Lung (tissue), 12 donors: Measurements from ENCODE around the gene FAM161B. TPM values are rescaled to one million over a fixed set of nuclear protein-coding genes. Genes with fewer than 3 reads are reported as not detected.
A peak's percentile ranks its signal among the peaks of the same experiment; 100 is the strongest.

ENCODE experiments used
- ATAC-seq: fragments of 200-7000 bp; cut with Tn5 transposase; one replicate; pipeline ENCODE4 v1.9.1; 2020; ENCODE audit warnings: moderate number of reproducible peaks; ENCODE audit not compliant: insufficient read depth, low FRiP score
- DNase-seq, 3 donors: peaks; one replicate each; pipeline ENCODE4 v3.0.0-alpha.2; 2013 to 2017
- H3K27ac ChIP-seq, 2 donors: one replicate each; pipeline ENCODE4 v1.5.1; 2013; ENCODE audit warnings: mild to moderate bottlenecking in 2 of 2, moderate library complexity in 2 of 2, control low read depth in 1 of 2, inconsistent platforms in 1 of 2, low read depth in 1 of 2, low read length in 1 of 2
- H3K27me3 ChIP-seq, 3 donors: one replicate each; pipeline ENCODE4 v1.5.1; 2013; ENCODE audit warnings: low read length in 2 of 3; ENCODE audit not compliant: control insufficient read depth in 3 of 3, insufficient read depth in 3 of 3
- H3K36me3 ChIP-seq, 4 donors: one replicate each; pipeline ENCODE4 v1.5.1; 2013; ENCODE audit warnings: low read length in 4 of 4, mild to moderate bottlenecking in 1 of 4, moderate library complexity in 1 of 4; ENCODE audit not compliant: control insufficient read depth in 4 of 4, insufficient read depth in 4 of 4
- H3K4me1 ChIP-seq, 5 donors: one replicate each; pipeline ENCODE4 v1.5.1; 2013; ENCODE audit warnings: low read length in 5 of 5, mild to moderate bottlenecking in 2 of 5, moderate library complexity in 1 of 5; ENCODE audit not compliant: control insufficient read depth in 5 of 5, insufficient read depth in 5 of 5
- H3K4me3 ChIP-seq: one replicate; pipeline ENCODE4 v1.5.1; 2013; ENCODE audit warnings: mild to moderate bottlenecking, control low read depth, moderate library complexity
- H3K9ac ChIP-seq, 2 donors: one replicate each; pipeline ENCODE4 v1.5.1; 2013; ENCODE audit warnings: low read length in 2 of 2, control low read depth in 1 of 2; ENCODE audit not compliant: insufficient read depth in 1 of 2
- H3K9me3 ChIP-seq, 4 donors: one replicate each; pipeline ENCODE4 v1.5.1; 2013; ENCODE audit warnings: low read length in 3 of 4, mild to moderate bottlenecking in 1 of 4, moderate library complexity in 1 of 4; ENCODE audit not compliant: control insufficient read depth in 4 of 4, insufficient read depth in 3 of 4
- CTCF ChIP-seq: IDR thresholded peaks from 2 replicates; pipeline ENCODE4 v1.5.1; 2012; ENCODE audit warnings: mild to moderate bottlenecking; ENCODE audit errors: control extremely low read depth, extremely low read depth
- WGBS, 2 donors: extraction: QIAGEN DNeasy Blood & Tissue Kit; methylation state at CpG; one replicate each; pipeline ENCODE4 v1.1.7; 2013; 5-methylcytosine and 5-hydroxymethylcytosine counted together
- polyA plus RNA-seq, 2 donors: library from polyadenylated mRNA; stranded (reverse); fragments of 200-250 nt; gene quantifications; one replicate each; pipeline ENCODE4 v1.2.1, GENCODE V29; 2013
- total RNA-seq, 2 donors: library from RNA; depleted of rRNA in 1 of 2; stranded (reverse); fragments of >200 nt in 1 of 2; gene quantifications; one replicate each; pipeline ENCODE4 v1.2.1, GENCODE V29; 2014 to 2021
- donor health status: control.
- donor health status: control.
- donor health status: Bipolar disorder and iron deficiency.
- donor health status: healthy.
- donor health status: DM: yes; HTN: yes; CAD: no.

FAM161B gene
- total and polyA plus RNA-seq, 4 donors: 1.9 to 9.7 (median 3.4) TPM

- no peak for ATAC-seq
- DNase-seq: no peak
- TF ChIP-seq CTCF: no peak
- H3K9ac ChIP-seq: peak overlapping the region in 1 of 2 donors; percentile 8
- H3K27ac ChIP-seq: no peak overlapping the region
- H3K36me3 ChIP-seq: peaks cover 0 to 5% (median 3%) of the 10 kb centered on the region in 4 donors
- H3K27me3 ChIP-seq: no peaks in the 10 kb centered on the region
- H3K4me1 ChIP-seq: peaks cover 0 to 16% (median 11%) of the 10 kb centered on the region in 5 donors
- WGBS, 2 donors: 25 to 31% methylated on average over 3 of the region's 3 CpGs
- no peak overlapping the region for H3K4me3 ChIP-seq
- H3K9me3 ChIP-seq: no peaks in the 10 kb centered on the region
These were observed 61.5 kb downstream of the FAM161B start for GRCh38 chr14:73888460-73888725.

DNA sequence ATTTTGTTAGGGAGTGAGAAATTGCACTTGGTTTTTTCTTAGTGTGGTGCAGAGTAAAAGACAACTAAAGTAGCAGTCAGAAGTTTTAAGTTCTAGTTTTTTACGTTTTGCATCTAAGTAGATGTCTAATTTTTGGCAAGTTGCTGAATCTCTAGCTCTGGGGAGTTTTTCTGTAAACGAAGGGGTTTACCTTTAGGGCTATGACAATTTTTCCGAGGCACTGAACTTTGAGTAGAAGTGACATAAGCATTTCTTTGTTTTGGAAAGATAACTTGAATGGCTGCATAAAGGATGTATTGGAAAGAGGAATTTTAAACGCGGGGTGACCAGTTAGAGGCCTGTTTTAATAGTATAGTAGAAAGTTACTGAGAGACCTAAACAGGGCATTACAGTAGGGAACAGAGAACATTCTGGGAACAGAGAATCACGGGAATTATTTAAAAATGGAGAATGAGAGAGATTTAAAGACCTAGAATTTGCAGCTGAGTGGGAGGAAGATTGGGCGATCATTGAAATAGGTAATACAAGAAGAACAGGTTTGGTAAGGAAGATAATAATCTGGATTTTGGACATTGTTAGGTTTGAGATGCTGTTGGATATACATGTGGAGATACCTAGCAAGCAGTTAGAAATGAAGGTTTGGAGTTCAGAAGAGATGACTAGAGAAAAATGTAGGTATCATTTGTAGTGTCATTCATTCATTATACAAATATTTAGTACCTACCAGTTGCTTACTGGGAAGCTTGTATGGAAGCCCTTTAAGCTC, 62.0 kb downstream of the FAM161B start:
- Histone ChIP-seq H3K27ac (no peak overlapping the region), H3K4me1 (peaks cover 0 to 16% (median 11%) of the 10 kb centered on the region in 5 donors), H3K9ac (peak overlapping the region; percentile 81 to 98), H3K4me3 (no peak overlapping the region), H3K27me3 (no peaks in the 10 kb centered on the region), H3K36me3 (peaks cover 0 to 4% (median 0%) of the 10 kb centered on the region in 4 donors), H3K9me3 (no peaks in the 10 kb centered on the region)
- ATAC-seq (no peak), DNase-seq (peak in 1 of 3 donors; percentile 1)
- no peak for TF ChIP-seq CTCF
- WGBS, 2 donors: 31 to 37% methylated on average over 7 of the region's 7 CpGs

- no peak for ATAC-seq
- H3K4me1 ChIP-seq: peaks cover 0 to 16% (median 11%) of the 10 kb centered on the region in 5 donors
- no peak for DNase-seq
- H3K9me3 ChIP-seq: no peaks in the 10 kb centered on the region
- peaks cover 0 to 4% (median 0%) of the 10 kb centered on the region in 4 donors for H3K36me3 ChIP-seq
- H3K27ac ChIP-seq: peak overlapping the region; percentile 91 to 97
- WGBS, 2 donors: 0 to 1% methylated on average over 7 of the region's 7 CpGs
- no peaks in the 10 kb centered on the region for H3K27me3 ChIP-seq
- peak overlapping the region; percentile 81 to 98 for H3K9ac ChIP-seq
- peak overlapping the region; percentile 87 for H3K4me3 ChIP-seq
- TF ChIP-seq CTCF: no peak
These were observed 62.6 kb downstream of the FAM161B start for GRCh38 chr14:73887318-73887616.
